ENCODE measurements around the gene BTNL2. TPM values are rescaled to one million over a fixed set of nuclear protein-coding genes. Genes with fewer than 3 reads are reported as not detected.
"Not testable (repeated sequence)": the region's sequence is repeated elsewhere in the genome, so short reads cannot be mapped to it uniquely, and the experiment has no call there.

BTNL2 gene, protein sequence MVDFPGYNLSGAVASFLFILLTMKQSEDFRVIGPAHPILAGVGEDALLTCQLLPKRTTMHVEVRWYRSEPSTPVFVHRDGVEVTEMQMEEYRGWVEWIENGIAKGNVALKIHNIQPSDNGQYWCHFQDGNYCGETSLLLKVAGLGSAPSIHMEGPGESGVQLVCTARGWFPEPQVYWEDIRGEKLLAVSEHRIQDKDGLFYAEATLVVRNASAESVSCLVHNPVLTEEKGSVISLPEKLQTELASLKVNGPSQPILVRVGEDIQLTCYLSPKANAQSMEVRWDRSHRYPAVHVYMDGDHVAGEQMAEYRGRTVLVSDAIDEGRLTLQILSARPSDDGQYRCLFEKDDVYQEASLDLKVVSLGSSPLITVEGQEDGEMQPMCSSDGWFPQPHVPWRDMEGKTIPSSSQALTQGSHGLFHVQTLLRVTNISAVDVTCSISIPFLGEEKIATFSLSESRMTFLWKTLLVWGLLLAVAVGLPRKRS
- polyA plus RNA-seq (ENCODE audit: insufficient read length in 3 of 3): 1 to 10 TPM in 1 of 3 donors, under 1 TPM in 2; 0.16 to 1.3 (median 0.37) TPM

DNA sequence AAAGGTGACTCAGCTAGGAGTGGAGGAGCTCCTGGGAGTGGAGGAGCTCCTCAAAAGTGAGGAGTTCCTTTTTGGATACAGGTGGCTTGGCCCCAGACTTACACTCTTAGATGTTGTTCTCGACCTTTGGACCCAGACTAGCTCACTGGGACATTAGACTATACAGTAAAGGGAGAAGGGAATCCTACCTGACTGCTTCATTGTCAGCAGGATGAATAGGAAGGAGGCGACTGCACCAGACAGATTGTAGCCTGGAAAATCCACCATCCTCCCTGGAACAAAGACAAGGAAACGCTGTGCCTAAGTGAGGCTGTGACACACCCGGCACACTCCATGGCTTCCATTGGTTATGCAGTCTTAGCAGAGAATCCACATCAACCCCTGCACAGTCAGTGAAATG lies at the start of gene BTNL2:
Gene BTNL2, minus strand, starts transcription at position 325 of the 400 bp plus-strand sequence. Its CDS starts 58 bp downstream, at position 267.
- DNase-seq (ENCODE audit: low read depth in 3 of 3, low spot score in 2 of 3): no peak

- no peak for DNase-seq (ENCODE audit: low read depth in 3 of 3, low spot score in 2 of 3)
Measured at GRCh38 chr6:32449088-32449736, 42.2 kb upstream of the BTNL2 start.

GRCh38 chr6:32447932-32448331 lies 41.0 kb upstream of the BTNL2 start:
- no peak for DNase-seq (ENCODE audit: low read depth in 3 of 3, low spot score in 2 of 3)

DNA sequence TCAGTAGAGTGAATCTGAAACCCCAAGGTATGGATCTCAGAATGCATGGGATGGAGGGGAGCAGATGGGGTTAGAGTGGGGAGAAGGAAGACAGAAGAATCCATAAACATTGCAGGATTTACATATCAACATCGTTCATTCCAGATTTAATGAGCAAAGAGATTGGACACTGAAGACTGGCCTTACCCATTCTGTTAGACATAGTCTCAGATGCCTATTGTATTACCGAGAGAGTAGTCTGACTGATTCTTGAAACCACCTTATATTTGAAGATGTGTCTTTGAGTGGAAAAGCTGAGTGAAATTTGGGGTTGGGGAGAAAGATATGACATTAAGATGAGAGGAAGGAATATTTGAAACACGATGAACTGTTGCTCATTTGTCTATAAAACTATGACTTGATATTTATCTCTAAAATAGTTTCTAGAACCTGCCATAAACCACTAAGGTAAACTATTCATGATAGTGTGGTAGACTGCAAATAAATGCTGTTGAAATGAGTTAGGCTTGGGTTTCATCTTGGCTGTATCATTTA lies 38.4 kb upstream of the BTNL2 start:
- no peak for DNase-seq (ENCODE audit: low read depth in 3 of 3, low spot score in 2 of 3)

- DNase-seq (ENCODE audit: low read depth in 3 of 3, low spot score in 2 of 3): no peak
Measured at GRCh38 chr6:32444433-32444832, 37.5 kb upstream of the BTNL2 start.

DNA sequence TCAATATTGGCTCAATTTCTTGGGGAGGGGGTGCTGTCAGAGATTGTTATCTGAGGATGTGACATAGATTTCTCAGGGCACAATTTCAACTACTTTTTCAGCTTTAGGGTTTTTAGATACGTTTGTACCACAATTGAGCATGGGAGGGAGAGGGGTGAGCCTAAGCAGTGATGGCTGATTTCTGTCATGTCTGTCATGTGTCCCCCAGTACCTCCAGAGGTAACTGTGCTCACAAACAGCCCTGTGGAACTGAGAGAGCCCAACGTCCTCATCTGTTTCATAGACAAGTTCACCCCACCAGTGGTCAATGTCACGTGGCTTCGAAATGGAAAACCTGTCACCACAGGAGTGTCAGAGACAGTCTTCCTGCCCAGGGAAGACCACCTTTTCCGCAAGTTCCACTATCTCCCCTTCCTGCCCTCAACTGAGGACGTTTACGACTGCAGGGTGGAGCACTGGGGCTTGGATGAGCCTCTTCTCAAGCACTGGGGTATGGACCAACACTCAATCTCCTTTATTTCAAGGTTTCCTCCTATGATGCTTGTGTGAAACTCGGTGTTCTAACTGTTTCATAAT lies 36.1 kb upstream of the BTNL2 start:
- DNase-seq (ENCODE audit: low read depth in 3 of 3, low spot score in 2 of 3): no peak

DNA sequence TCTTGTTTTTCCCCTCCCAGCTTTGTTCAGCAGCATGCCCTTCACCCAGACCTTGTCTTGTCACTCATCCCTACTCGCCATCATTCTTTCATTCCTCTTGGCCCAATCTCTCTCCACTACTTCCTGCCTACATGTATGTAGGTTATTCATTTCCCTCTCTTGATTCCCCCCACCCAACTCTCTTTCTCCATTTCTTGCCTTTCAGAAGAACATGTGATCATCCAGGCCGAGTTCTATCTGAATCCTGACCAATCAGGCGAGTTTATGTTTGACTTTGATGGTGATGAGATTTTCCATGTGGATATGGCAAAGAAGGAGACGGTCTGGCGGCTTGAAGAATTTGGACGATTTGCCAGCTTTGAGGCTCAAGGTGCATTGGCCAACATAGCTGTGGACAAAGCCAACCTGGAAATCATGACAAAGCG lies 35.3 kb upstream of the BTNL2 start:
- no peak for DNase-seq (ENCODE audit: low read depth in 3 of 3, low spot score in 2 of 3)

GRCh38 chr6:32439602-32440214 lies 32.7 kb upstream of the BTNL2 start, which contains the start of gene HLA-DRA:
TSS of gene HLA-DRA (plus strand) at chr6:32439887. CDS start at chr6:32439951, 64 bp downstream.
- peak in 1 of 3 donors; percentile 43 for DNase-seq (ENCODE audit: low read depth in 3 of 3, low spot score in 2 of 3)

DNA sequence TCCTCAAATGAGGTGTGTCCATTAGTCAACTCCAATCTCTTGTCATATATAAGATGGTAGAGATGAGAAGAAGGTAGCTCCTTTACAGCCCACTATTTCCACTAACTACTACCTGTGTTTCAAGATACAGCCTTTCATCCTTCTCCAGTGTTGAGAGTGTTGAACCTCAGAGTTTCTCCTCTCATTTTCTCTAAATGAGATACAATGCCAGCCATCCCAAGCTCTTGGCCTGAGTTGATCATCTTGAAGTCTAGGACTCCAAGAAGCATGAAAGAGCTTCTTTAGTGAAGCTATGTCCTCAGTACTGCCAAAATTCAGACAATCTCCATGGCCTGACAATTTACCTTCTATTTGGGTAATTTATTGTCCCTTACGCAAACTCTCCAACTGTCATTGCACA lies 32.2 kb upstream of the BTNL2 start:
- no peak for DNase-seq (ENCODE audit: low read depth in 3 of 3, low spot score in 2 of 3)

DNA sequence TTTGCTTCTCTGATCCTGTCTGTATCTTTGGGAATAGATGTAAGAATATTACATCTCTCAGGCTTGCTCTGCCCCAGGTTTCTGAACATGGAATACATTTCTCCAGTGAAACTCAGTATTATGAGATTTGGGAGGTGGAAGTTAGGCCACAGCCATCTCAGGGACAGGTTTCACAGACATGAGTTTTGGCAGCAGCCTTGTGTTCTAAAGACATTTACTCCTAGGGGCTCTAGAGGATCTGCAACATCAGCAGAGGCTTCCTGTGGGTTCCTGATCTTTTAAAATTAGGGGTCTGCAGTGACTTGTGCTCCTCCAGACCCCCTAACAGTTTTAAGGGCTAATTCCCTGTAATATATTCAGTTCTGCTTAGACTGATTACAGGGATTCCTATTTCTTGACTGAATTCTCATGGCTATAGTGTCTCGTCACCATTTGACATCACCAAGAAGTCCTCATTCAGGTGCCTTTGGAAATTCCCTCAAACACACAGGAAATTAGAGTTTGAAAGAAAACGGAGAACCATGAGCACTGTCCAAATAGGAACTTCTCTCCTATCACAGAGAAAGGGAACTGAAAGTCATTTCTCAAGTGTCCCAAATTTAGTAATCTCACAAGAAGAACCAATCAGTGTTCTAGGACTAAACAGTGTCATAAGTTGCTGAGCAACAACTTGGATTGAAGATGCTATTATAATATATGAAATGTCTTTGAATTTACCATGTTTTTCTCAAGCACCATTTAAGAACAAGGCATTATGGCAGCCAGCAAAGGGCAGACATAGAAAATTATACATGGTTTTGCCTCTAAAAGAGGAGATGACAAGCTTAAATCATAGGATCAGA lies 30.2 kb upstream of the BTNL2 start:
- DNase-seq (ENCODE audit: low read depth in 3 of 3, low spot score in 2 of 3): no peak

DNA sequence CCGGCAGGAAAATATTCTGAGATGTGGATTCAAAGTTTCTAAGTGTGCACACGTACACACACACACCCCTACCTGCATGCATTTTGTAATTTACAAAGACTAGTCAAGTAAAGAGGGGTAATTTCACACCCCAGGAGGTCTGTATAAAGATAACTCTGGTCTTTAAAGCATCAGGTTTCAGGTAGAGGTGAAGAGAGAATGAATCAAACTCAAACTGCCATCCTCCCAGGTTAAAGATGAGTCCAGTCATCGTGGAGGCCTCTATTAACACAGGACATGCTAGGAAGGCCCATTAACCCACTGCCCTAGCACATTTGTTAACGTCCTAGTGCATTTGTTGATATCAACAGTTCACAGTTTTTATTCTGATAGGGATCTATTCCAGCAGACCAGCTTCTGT lies 29.2 kb upstream of the BTNL2 start:
- no peak for DNase-seq (ENCODE audit: low read depth in 3 of 3, low spot score in 2 of 3)

GRCh38 chr6:32433950-32434349 lies 27.0 kb upstream of the BTNL2 start:
- not testable (repeated sequence) for DNase-seq (ENCODE audit: low read depth in 3 of 3, low spot score in 2 of 3)

DNA sequence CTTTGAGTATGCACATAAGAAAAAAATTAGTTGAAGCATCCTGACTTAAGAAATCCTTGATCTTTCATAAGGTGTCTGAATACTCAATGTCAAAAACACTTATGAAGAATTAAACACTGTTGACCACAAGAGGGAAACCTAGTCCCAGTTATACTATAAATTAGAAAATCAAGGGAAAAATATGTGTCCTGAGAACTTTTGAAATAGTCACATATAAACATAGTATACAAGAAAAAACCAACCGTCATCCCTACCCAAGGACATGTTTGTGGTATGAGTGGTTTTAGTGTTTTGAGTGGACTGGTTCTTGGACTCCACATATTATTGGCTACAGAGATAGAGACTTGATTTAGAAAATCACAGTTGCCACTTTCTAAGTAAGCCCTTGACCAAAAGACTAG lies 25.1 kb upstream of the BTNL2 start:
- DNase-seq (ENCODE audit: low read depth in 3 of 3, low spot score in 2 of 3): peak in 1 of 3 donors; percentile 20

- DNase-seq (ENCODE audit: low read depth in 3 of 3, low spot score in 2 of 3): no peak
Measured at GRCh38 chr6:32431142-32431541, 24.2 kb upstream of the BTNL2 start.

DNA sequence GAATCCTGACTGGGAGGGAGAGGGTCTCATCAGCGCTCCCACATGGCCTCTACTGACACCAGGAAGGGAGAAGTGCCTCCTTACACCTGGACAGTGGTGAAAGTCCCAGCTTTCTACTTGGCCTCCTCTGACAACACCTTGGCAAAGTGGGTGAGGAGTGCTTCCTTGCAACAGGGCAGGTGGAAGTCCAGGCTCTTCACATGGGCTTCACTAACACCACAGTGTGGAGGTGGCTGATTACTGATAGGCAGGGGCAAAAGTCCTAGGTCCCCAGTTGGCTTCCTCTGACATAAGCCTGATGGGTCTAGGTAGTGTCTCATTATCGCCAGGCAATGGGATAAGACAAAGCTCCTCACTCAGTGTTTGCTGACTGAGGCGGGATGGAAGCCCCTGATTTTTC lies 23.2 kb upstream of the BTNL2 start:
- DNase-seq (ENCODE audit: low read depth in 3 of 3, low spot score in 2 of 3): no peak

DNA sequence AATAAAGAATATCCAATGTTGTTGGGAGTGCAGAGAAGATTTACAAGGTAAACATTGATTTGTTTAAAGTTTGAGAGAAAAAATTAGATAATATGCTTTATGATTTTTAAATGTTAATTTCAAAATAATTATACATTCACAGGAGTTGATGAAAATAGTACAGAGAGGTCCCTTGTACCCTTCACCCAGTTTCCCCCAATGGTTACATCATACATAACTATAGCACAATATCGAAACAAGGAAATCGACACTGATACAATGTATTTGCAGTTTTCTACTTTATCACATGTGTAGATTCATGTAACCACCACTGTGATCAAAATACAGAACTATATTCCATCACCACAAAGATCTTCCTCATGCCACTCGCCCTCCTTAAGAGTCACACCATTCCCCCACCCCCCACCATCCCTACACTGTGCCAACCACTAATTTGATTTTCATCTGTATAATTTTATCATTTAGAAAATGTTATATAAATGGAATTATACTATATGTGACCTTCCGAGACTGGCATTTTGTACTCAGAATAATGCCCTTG lies 21.0 kb upstream of the BTNL2 start:
- no peak for DNase-seq (ENCODE audit: low read depth in 3 of 3, low spot score in 2 of 3)

- no peak for DNase-seq (ENCODE audit: low read depth in 3 of 3, low spot score in 2 of 3)
Measured at GRCh38 chr6:32427218-32427617, 20.2 kb upstream of the BTNL2 start.

GRCh38 chr6:32426338-32426737 lies 19.4 kb upstream of the BTNL2 start:
- no peak for DNase-seq (ENCODE audit: low read depth in 3 of 3, low spot score in 2 of 3)

DNA sequence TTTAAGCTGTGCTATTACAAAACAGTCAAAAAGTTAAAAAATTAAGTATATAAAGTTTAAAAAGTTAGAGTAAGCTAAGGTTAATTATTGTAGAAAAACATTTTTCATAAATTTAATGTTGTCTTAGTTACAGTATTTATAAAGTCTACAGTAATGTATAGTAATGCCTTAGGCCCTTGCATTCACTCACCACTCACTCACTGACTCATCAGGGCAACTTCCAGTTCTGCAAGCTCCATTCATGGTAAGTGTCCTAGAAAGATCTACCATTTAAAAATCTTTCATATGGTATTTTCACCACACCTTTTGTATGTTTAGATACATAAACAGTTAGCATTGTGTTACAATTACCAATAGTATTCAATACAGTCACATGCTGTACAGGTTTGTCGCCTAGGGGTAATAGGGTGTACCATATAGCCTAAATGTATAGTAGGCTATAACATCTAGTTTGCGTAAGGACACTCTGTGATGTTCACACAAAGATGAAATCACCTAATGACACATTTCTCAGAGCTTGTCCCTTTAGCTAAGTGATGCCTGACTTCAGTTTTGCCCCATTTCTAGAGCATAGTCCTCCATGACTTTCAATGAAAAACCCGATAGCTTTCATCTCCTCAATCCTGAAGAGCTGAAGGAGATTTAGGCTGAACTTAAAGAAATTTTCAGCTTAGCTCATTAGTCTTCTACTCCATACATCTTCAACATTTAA lies 17.8 kb upstream of the BTNL2 start:
- no peak for DNase-seq (ENCODE audit: low read depth in 3 of 3, low spot score in 2 of 3)
